Esophagus muscularis mucosa (tissue), 4 donors: Measurements from ENCODE around the gene CIC.

Experiments
- EP300 ChIP-seq: sonication (generic); formaldehyde crosslinking; IDR thresholded peaks from one replicate; pipeline ENCODE4 v1.6.1; 2017; ENCODE audit warnings: antibody characterized with exemption
- POLR2A ChIP-seq: fragments of 450-650 bp; IDR thresholded peaks from one replicate; pipeline ENCODE4 v1.6.1; 2017; ENCODE audit warnings: antibody characterized with exemption, moderate library complexity, mild to moderate bottlenecking, low read depth
- POLR2AphosphoS5 ChIP-seq, 2 donors: sonication (generic); formaldehyde crosslinking; IDR thresholded peaks; one replicate each; pipeline ENCODE4 v1.6.1; 2017; ENCODE audit warnings: antibody characterized with exemption in 2 of 2
- TF ChIP-seq, protein P1 (sequence below), 3 experiments: fragments of 200-600 bp in 2 of 3; fragments of 450-650 bp in 1 of 3; sonication (generic) in 2 of 3; IDR thresholded peaks; one replicate each; pipeline ENCODE4 v1.5.1; 2017 to 2019; ENCODE audit warnings: antibody characterized with exemption in 3 of 3, mild to moderate bottlenecking in 2 of 3, moderate library complexity in 1 of 3

- TF ChIP-seq, protein P1, sequence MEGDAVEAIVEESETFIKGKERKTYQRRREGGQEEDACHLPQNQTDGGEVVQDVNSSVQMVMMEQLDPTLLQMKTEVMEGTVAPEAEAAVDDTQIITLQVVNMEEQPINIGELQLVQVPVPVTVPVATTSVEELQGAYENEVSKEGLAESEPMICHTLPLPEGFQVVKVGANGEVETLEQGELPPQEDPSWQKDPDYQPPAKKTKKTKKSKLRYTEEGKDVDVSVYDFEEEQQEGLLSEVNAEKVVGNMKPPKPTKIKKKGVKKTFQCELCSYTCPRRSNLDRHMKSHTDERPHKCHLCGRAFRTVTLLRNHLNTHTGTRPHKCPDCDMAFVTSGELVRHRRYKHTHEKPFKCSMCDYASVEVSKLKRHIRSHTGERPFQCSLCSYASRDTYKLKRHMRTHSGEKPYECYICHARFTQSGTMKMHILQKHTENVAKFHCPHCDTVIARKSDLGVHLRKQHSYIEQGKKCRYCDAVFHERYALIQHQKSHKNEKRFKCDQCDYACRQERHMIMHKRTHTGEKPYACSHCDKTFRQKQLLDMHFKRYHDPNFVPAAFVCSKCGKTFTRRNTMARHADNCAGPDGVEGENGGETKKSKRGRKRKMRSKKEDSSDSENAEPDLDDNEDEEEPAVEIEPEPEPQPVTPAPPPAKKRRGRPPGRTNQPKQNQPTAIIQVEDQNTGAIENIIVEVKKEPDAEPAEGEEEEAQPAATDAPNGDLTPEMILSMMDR (IDR thresholded peaks at IDR 0.05) = no peak
- no peak for TF ChIP-seq POLR2AphosphoS5 (IDR thresholded peaks at IDR 0.05)
- no peak for TF ChIP-seq POLR2A
- TF ChIP-seq EP300 = no peak
These were observed 2.9 kb downstream of the CIC start for GRCh38 chr19:42271861-42272534.
